Measurements from ENCODE around the gene TMOD2. TPM values are rescaled to one million over a fixed set of nuclear protein-coding genes. Genes with fewer than 3 reads are reported as not detected.

Gene TMOD2
- total RNA-seq, 1 donor from 2014 or later, result 9.2 TPM

DNA sequence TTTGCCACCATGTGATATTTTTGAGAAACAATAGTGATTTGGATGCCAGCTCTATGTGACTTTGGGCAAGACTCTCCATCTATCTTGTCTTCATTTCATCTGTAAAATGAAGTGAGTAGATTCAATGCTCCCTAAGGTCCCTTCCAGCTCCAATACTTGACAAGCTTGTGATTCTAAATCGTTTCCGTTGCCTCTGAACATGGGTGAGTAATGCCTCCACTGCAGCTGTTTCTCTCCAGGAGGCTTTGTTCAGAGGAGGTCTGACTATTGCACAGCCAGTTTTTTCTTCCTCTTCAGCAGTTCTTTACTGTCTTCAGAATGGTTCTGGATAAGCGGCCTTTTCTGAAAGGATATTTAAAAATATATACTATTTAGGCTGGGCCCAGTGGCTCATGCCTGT is 63.2 kb downstream of the TMOD2 start:
- DNase-seq (ENCODE audit: low spot score), result no peak

DNA sequence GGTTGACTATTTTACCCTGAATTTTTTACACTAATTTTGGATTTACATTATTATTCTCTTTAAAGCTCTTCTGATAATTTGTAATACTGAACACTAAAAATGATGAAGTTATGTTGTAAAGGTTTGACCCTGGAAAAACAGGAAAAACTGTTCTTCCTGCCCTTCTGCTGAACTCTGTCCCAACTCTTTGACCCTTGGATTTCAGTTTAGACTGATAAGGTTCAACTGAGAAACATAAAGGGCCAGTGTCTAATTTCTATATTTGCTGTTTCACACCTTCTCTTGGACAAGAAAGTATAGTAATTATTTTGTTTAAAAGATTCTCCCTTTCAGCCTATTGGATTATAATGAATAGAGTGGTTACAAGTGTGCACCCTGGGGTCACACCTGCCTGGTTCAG is 65.2 kb downstream of the TMOD2 start:
- no peak for DNase-seq (ENCODE audit: low spot score)

GRCh38 chr15:51818150-51818549 is 66.8 kb downstream of the TMOD2 start:
- no peak for DNase-seq (ENCODE audit: low spot score)

GRCh38 chr15:51825698-51826097 is 74.3 kb downstream of the TMOD2 start:
- no peak for DNase-seq (ENCODE audit: low spot score)

GRCh38 chr15:51828621-51829375 is 77.4 kb downstream of the TMOD2 start:
- no peak for DNase-seq (ENCODE audit: low spot score)

DNA sequence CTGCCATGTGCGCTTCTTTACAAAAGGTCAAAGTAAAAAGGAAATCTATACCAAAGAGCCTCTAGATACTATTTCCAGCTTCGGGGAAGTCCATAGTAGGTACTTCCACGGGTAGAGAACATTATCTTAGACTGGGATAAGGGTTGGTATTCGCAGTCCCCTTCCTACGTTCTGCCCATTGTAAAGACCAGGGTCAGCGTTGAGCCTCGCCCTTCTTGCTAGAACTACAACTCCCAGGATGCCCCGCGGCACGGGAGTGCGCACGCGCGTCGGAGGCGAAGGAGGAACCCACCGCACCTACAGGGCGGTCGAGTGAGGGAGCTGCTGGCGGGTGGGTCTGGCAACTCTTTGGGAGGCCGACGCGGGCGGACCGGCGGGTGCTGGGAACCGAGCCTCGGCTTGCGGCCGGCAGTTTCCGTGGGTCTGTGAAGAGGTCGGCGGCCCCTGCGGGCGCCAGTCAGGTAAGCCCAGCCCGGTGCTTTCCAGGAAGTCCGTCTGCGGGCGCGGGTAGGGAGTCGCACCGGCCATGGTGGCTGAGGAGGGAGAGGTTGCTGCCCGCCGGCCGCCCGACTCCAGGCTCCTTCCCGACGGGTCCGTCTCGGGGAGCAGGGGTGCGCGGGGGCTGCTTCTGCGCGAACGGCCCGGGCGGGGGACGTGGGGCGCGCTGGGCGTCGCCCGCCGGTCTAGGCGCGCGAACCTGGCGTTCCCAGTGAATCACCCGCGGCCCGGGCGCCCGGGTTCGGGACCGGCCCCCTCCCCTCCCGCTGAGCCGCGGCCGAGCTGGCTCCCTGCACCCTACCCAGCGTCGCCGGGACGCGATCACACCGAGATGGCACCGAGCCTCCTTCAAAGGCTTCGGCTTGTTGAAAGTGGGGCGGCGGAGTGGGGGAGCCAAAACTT is 78.2 kb downstream of the TMOD2 start, which contains the start of gene TMOD3:
Gene TMOD3, plus strand, starts transcription at position 278 of the 900 bp plus-strand sequence. CDS start 33,232 bp downstream, outside the sequence.
- DNase-seq (ENCODE audit: low spot score), result peak; percentile 94

DNA sequence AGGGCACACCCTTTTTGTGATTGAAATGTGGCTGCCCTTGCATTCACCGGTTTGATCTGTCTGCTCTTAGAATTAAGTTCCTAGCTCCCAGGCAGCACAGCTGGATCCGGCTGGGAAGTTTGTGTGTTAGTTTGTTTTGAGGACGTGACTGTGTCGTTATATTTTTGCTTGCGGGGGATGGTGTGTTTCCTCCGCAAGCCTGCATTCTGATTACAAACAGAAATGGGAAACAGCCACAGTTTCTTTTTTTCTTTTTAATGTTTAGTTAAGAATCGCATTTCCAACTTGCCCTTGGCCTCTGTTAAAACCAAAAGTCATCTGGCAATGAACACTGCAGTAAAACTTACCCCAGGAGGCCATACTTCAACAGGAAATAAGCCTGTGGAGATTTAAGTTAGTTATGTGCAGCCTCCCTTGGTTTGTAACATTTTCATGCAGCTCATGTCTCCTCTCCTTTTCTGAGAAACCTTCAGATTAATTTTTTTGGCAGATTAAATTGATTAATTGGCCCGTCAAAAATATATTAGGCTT is 78.9 kb downstream of the TMOD2 start:
- peak; percentile 59 for DNase-seq (ENCODE audit: low spot score)

DNA sequence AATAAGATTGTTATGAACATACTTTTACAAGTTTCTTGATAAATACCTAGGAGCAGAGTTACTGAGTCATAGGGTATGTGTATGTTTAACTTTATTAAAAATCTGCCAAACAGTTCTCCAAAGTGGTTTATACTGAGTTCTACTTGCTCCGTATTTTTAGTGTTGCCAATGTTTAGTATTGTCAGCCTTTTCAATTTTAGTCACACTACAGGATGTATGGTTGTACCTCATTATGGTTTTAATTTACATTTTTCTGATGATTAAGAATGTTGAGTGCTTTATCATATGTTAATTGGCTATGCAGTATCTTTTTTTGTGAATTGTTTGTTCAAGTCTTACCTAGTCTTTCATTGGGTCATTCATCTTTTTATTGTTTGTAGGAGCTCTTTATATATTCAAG is 82.4 kb downstream of the TMOD2 start:
- no peak for DNase-seq (ENCODE audit: low spot score)

DNA sequence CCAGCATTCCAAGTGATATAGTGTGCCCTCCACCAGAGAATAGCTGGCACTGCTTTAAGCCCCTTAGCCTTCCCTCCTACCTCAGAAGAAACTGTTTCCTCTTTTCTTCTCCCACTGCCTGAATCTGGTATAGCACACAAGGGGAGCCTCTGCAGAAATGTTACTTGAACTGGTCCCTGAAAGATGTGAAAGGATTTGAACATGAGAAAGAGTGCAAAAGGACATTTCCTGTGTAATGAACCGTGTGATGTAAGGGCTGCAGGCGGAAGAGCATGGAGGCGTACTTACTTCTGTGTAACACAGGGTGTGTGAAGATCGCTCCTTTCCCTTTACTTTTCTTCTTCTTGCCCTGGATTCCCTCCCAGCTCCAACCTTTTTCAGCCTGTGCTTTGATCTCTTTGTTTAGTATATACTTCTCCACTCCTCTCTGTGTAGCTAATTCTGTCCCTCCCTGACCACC is 86.4 kb downstream of the TMOD2 start:
- no peak for DNase-seq (ENCODE audit: low spot score)

- no peak for DNase-seq (ENCODE audit: low spot score)
Measured at GRCh38 chr15:51838270-51838669, 86.9 kb downstream of the TMOD2 start.

DNA sequence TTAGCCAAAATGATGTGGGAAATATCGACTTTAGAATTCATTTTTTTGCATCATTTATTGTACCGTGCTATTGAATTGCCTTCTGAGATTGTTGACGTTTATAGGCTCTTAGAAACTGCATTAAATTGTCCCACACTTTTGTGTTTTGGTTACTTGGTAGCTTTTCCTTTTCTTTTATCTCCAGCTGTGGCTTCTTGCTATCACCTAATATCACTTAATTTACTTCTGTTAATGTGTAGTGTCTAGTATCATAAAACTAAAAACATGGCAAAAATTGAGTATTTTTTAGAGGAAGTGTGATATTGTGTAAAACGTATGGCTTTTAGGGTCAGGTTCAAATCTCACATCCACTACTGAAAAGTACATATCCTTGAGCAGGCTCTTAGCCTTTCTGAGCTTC is 89.3 kb downstream of the TMOD2 start:
- DNase-seq (ENCODE audit: low spot score), result no peak

DNA sequence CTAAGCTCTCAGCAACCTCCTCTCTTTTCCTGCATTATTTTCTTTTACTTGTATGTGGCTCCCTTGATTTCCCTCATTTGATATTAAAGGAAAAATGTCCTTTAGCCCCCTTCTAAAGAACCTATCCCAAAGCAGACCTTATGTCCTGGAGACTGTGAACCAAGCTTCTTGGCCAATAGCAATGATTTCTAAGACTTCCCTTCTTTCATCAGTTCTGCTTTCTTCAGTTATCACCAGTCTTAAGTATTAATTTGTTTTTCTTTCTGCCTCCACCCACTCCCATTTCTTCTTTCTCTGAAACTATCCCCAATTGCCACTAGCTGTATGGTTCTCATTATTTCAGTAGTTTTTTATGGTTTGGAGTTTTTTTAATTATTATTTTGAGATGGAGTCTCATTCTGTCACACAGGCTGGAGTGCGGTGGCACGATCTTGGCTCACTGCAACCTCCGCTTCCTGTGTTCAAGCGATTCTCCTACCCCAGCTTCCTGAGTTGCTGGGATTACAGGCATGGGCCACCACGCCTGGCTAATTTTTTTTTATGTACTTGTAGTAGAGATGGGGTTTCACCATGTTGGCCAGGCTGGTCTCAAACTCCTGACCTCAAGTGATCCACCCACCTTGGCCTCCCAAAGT is 90.1 kb downstream of the TMOD2 start:
- DNase-seq (ENCODE audit: low spot score), result no peak

GRCh38 chr15:51842265-51842664 is 90.9 kb downstream of the TMOD2 start:
- no peak for DNase-seq (ENCODE audit: low spot score)

GRCh38 chr15:51842852-51843737 is 91.7 kb downstream of the TMOD2 start:
- no peak for DNase-seq (ENCODE audit: low spot score)

- no peak for DNase-seq (ENCODE audit: low spot score)
Measured at GRCh38 chr15:51844747-51845426, 93.5 kb downstream of the TMOD2 start.

DNA sequence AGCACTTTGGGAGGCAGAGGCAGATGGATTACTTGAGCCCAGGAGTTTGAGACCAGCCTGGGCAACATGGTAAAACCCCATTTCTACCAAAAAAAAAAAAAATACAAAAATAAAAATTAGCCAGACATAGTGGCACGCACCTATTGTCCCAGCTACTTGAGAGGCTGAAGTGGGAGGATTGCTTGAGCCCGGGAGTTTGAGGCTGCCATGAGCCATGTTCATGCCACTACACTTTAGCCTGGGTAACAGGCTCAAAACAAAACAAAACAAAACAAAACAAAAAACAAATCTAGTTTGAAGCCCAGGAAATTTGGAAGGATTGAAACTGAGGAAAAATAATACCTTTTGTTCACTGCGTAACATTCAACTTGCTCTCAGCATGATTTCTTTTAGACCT is 94.7 kb downstream of the TMOD2 start:
- no peak for DNase-seq (ENCODE audit: low spot score)

- no peak for DNase-seq (ENCODE audit: low spot score)
Measured at GRCh38 chr15:51846463-51847230, 95.2 kb downstream of the TMOD2 start.

DNA sequence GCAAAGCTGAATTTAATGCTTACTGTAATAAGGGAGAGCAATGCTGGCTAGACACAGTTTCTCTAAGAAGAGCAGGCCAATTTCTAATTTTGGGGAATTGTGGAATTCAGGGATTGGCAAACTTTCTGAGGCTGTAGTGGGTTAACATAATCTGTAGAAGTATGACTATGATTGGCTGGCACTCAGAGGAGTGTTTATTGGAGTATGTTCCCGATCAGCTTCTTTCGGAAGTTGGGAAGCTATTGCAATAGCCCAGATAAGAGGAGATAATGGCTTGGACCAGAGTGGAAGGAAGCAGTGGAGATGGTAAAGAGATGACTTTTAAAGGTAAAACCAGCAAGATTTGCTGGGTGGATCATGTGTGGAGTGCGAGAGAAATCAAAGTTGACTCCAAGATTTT is 97.4 kb downstream of the TMOD2 start:
- DNase-seq (ENCODE audit: low spot score), result no peak

DNA sequence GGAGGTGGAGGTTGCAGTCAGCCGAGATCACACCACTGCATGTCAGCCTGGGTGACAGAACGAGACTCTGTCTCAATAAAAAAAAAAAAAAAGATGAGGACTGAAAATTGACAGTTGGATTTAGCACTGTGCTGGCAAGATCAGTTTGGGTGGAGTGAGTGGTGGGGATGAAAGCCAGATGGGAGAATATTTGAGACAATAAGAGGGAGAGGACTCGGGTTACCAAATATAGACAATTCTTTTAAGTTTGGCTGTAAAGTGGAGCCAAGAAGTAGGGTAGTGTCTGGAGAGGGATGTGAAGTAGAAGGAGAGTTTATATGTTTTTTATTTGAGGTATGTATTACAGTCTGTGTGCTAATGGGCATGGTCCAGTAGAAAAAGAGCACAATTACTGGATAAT is 98.5 kb downstream of the TMOD2 start:
- no peak for DNase-seq (ENCODE audit: low spot score)

GRCh38 chr15:51853998-51854397 is 102.6 kb downstream of the TMOD2 start:
- DNase-seq (ENCODE audit: low spot score), result no peak
